DND-41 (cell line): ENCODE results near the gene BAK1.

ENCODE experiments used
- EZH2 ChIP-seq: IDR thresholded peaks from 3 replicates; pipeline ENCODE4 v1.6.1; 2012; ENCODE audit warnings: borderline replicate concordance, low read depth, mild to moderate bottlenecking, moderate library complexity, low read length, inconsistent platforms; ENCODE audit not compliant: severe bottlenecking
- TF ChIP-seq, protein P1 (sequence below): IDR thresholded peaks from 2 replicates; pipeline ENCODE4 v1.5.1; 2012; ENCODE audit warnings: borderline replicate concordance, low read length, moderate library complexity, mild to moderate bottlenecking; ENCODE audit not compliant: poor library complexity, severe bottlenecking; ENCODE audit errors: extremely low read depth

- TF ChIP-seq, protein P1, sequence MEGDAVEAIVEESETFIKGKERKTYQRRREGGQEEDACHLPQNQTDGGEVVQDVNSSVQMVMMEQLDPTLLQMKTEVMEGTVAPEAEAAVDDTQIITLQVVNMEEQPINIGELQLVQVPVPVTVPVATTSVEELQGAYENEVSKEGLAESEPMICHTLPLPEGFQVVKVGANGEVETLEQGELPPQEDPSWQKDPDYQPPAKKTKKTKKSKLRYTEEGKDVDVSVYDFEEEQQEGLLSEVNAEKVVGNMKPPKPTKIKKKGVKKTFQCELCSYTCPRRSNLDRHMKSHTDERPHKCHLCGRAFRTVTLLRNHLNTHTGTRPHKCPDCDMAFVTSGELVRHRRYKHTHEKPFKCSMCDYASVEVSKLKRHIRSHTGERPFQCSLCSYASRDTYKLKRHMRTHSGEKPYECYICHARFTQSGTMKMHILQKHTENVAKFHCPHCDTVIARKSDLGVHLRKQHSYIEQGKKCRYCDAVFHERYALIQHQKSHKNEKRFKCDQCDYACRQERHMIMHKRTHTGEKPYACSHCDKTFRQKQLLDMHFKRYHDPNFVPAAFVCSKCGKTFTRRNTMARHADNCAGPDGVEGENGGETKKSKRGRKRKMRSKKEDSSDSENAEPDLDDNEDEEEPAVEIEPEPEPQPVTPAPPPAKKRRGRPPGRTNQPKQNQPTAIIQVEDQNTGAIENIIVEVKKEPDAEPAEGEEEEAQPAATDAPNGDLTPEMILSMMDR, result no peak
- TF ChIP-seq EZH2, result no peak
These were observed 41.0 kb upstream of the BAK1 start, which contains the start of gene ITPR3 for GRCh38 chr6:33620856-33621710.
